OCI-LY1 (cell line): ENCODE data around the gene NACC2.

Experiments
- H2AFZ ChIP-seq: fragments of 200-600 bp; sonication (generic), shearing (Covaris generic); 2 replicates; pipeline ENCODE4 v1.6.0; 2014; ENCODE audit warnings: antibody characterized with exemption, mild to moderate bottlenecking, low read length
- H3F3A ChIP-seq: fragments of 200-600 bp; sonication (generic), shearing (Covaris generic); 2 replicates; pipeline ENCODE4 v1.6.0; 2014; ENCODE audit warnings: mild to moderate bottlenecking, antibody characterized with exemption, low read length, moderate library complexity; ENCODE audit not compliant: insufficient read depth
- H3K27ac ChIP-seq: fragments of 200-600 bp; sonication (generic); 2 replicates; pipeline ENCODE4 v1.5.1; 2014; ENCODE audit warnings: low read length, mixed run types, mild to moderate bottlenecking, low read depth; ENCODE audit not compliant: poor library complexity, severe bottlenecking
- H3K27me3 ChIP-seq: fragments of 200-600 bp; sonication (generic); 2 replicates; pipeline ENCODE4 v1.6.0; 2014; ENCODE audit warnings: antibody characterized with exemption, mild to moderate bottlenecking, low read length, moderate library complexity; ENCODE audit not compliant: insufficient read depth
- H3K36me3 ChIP-seq: fragments of 200-600 bp; sonication (generic); 2 replicates; pipeline ENCODE4 v1.6.1; 2014; ENCODE audit warnings: mild to moderate bottlenecking, antibody characterized with exemption, low read length, moderate library complexity, mixed read lengths; ENCODE audit not compliant: insufficient read depth
- H3K4me1 ChIP-seq: fragments of 200-600 bp; sonication (generic); 2 replicates; pipeline ENCODE4 v1.5.1; 2014; ENCODE audit warnings: mild to moderate bottlenecking, low read length, moderate library complexity; ENCODE audit not compliant: insufficient read depth, severe bottlenecking
- H3K4me2 ChIP-seq: fragments of 200-600 bp; sonication (generic), shearing (Covaris generic); 2 replicates; pipeline ENCODE4 v1.6.1; 2014; ENCODE audit warnings: low read length
- H3K4me3 ChIP-seq: fragments of 200-600 bp; sonication (generic); 2 replicates; pipeline ENCODE4 v1.5.1; 2014; ENCODE audit warnings: low read length, low read depth, mild to moderate bottlenecking, mixed read lengths; ENCODE audit not compliant: poor library complexity, severe bottlenecking
- H3K79me2 ChIP-seq: fragments of 200-600 bp; shearing (Covaris generic); 2 replicates; pipeline ENCODE4 v1.6.1; 2016; ENCODE audit warnings: mixed run types, low read length, mixed read lengths; ENCODE audit not compliant: insufficient read depth
- H3K9ac ChIP-seq: fragments of 200-600 bp; sonication (generic), shearing (Covaris generic); 2 replicates; pipeline ENCODE4 v1.6.1; 2014; ENCODE audit warnings: mild to moderate bottlenecking, low read length, mixed read lengths
- H3K9me2 ChIP-seq: fragments of 200-600 bp; sonication (generic), shearing (Covaris generic); 2 replicates; pipeline ENCODE4 v1.6.1; 2014; ENCODE audit warnings: low read depth, mild to moderate bottlenecking, low read length, mixed read lengths
- H3K9me3 ChIP-seq: fragments of 200-600 bp; shearing (Covaris generic); 2 replicates; pipeline ENCODE4 v1.6.1; 2014; ENCODE audit warnings: low read length, mixed read lengths
- H4K20me1 ChIP-seq: fragments of 200-600 bp; sonication (generic), shearing (Covaris generic); 2 replicates; pipeline ENCODE4 v1.6.0; 2016; ENCODE audit warnings: mild to moderate bottlenecking, low read length; ENCODE audit not compliant: insufficient read depth
- EZH2 ChIP-seq: fragments of 200-600 bp; sonication (generic), shearing (Covaris generic); IDR thresholded peaks from 2 replicates; pipeline ENCODE4 v1.8.0; 2017; ENCODE audit warnings: borderline replicate concordance, mixed run types, mild to moderate bottlenecking, antibody characterized with exemption, low read length, moderate library complexity, mixed read lengths
- TF ChIP-seq, protein P1 (sequence below): fragments of 200-600 bp; sonication (generic), shearing (Covaris generic); IDR thresholded peaks from 2 replicates; pipeline ENCODE4 v1.5.1; 2017; ENCODE audit warnings: mild to moderate bottlenecking, antibody characterized with exemption, low read length, moderate library complexity, mixed read lengths

NACC2 gene

DNA sequence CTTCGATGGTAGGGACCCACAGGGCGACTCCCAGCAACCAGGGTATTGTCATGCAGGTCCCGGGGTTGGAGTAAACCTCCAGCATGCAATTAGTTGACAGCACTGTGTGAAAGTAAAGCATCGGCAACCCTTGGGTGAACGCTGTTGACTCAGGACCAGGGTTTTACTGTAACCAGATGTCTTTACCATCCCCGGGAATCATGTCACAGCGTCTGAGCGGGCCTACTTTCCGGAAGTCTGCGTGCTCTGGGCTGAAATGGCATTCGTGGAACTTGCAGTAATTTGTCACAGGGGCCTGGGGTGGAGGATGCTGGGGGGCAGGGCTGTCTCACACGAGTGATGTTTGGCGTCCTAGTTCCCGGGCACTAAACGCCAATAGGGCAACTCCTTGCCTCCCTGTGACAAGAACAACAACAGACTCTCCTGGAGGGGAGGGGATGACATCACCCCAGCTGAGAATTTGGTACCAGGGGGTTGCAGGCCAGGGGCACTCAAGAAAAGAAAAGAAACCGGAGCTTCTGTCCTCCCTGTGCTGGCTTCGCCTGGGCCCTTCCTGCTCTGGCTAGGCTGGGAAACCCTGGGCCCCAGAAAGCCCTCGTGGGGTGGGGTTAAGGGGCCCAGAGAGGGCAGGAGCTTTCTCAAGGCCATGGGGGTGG lies 123.8 kb downstream of the NACC2 start:
- no peaks in the 10 kb centered on the region for H3K4me1 ChIP-seq
- TF ChIP-seq, protein P1, sequence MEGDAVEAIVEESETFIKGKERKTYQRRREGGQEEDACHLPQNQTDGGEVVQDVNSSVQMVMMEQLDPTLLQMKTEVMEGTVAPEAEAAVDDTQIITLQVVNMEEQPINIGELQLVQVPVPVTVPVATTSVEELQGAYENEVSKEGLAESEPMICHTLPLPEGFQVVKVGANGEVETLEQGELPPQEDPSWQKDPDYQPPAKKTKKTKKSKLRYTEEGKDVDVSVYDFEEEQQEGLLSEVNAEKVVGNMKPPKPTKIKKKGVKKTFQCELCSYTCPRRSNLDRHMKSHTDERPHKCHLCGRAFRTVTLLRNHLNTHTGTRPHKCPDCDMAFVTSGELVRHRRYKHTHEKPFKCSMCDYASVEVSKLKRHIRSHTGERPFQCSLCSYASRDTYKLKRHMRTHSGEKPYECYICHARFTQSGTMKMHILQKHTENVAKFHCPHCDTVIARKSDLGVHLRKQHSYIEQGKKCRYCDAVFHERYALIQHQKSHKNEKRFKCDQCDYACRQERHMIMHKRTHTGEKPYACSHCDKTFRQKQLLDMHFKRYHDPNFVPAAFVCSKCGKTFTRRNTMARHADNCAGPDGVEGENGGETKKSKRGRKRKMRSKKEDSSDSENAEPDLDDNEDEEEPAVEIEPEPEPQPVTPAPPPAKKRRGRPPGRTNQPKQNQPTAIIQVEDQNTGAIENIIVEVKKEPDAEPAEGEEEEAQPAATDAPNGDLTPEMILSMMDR, result no peak
- TF ChIP-seq EZH2, result no peak
- no peak overlapping the region for H2AFZ ChIP-seq
- no peaks in the 10 kb centered on the region for H3F3A ChIP-seq
- H3K9me2 ChIP-seq, result no peaks in the 10 kb centered on the region
- H3K9ac ChIP-seq, result no peak overlapping the region
- no peak overlapping the region for H3K4me3 ChIP-seq
- H3K79me2 ChIP-seq, result no peaks in the 10 kb centered on the region
- H4K20me1 ChIP-seq, result no peaks in the 10 kb centered on the region
- no peaks in the 10 kb centered on the region for H3K36me3 ChIP-seq
- no peaks in the 10 kb centered on the region; the same call in 1 of the 2 replicates for H3K27me3 ChIP-seq
- no peaks in the 10 kb centered on the region for H3K9me3 ChIP-seq
- H3K4me2 ChIP-seq, result no peak overlapping the region
- no peak overlapping the region for H3K27ac ChIP-seq

DNA sequence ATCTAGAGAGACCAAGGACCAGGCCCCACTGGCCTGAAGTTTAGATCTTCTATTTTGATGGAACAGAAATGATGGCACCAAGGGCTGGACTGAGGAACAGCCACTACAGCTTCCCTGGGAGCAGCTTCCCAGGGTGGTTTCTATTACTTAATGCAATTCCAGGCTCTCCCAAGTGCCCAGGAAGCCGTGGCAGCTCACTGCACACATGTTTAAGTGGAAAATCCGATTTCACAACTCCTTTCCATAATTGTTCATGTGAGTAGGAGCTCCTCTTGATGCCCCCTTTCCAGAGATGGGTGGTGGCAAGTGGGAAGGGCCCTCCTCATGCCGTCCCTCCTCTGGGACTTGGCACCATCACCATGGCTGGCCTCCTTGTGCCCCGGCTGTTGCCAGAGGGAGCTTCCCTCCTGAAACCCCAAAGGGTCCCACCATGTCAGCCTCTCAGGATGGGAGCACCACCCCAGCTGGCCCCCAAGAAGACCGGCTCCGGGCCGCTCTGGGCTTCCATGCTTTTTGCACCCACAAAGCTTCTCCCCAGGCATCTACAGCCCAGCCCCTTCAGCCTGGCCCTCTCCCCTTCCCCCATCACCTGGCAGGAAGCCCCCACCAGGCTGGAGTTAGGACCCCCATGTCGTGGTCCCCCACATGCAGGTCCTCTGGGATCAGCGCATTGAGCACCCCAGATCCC lies 124.8 kb downstream of the NACC2 start:
- no peaks in the 10 kb centered on the region for H3K4me1 ChIP-seq
- H3K9me2 ChIP-seq, result no peaks in the 10 kb centered on the region
- no peaks in the 10 kb centered on the region for H4K20me1 ChIP-seq
- H3K9ac ChIP-seq, result no peak overlapping the region
- no peaks in the 10 kb centered on the region; the same call in 1 of the 2 replicates for H3K27me3 ChIP-seq
- no peaks in the 10 kb centered on the region for H3K79me2 ChIP-seq
- no peaks in the 10 kb centered on the region for H3K36me3 ChIP-seq
- H3K4me2 ChIP-seq, result no peak overlapping the region
- H3K4me3 ChIP-seq, result no peak overlapping the region
- no peak overlapping the region for H3K27ac ChIP-seq
- TF ChIP-seq, protein P1, result no peak
- no peak for TF ChIP-seq EZH2
- H3F3A ChIP-seq, result no peaks in the 10 kb centered on the region
- no peak overlapping the region for H2AFZ ChIP-seq
- no peaks in the 10 kb centered on the region for H3K9me3 ChIP-seq

DNA sequence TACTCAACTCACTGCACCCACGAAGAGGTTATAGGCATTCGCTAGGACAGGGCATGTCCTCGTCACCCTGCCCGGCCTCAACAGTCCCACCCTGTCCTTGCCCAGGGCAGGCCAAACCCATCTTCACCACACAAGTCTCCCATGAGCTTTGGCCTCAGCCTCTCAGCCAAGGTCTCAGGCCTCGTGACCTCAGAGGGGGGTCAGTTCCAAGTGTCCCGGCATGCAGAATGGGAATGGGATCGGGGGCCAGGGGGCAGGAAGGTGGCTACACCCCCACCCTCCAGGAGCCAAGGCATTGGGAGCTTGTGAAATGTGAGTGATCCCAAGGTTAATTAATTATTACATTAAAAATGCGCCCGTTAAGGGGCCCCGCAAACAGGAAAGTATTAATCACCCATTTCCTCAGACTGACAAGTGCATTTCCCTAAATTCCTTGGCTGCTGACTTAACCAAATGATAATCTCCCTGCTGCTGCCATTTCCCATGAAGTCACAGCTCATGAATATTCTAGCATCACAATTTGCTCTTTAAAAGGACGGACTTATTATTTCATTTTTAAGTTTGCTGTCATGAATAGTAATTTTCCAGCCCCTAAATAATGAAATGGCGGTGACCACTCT lies 125.9 kb downstream of the NACC2 start:
- no peaks in the 10 kb centered on the region for H3K27me3 ChIP-seq
- no peaks in the 10 kb centered on the region for H3F3A ChIP-seq
- H3K4me1 ChIP-seq, result no peaks in the 10 kb centered on the region
- H3K4me2 ChIP-seq, result no peak overlapping the region
- H2AFZ ChIP-seq, result no peak overlapping the region
- H3K9me3 ChIP-seq, result no peaks in the 10 kb centered on the region
- no peak overlapping the region for H3K9ac ChIP-seq
- no peaks in the 10 kb centered on the region for H4K20me1 ChIP-seq
- H3K4me3 ChIP-seq, result no peak overlapping the region
- no peak overlapping the region for H3K27ac ChIP-seq
- no peaks in the 10 kb centered on the region for H3K9me2 ChIP-seq
- no peaks in the 10 kb centered on the region for H3K36me3 ChIP-seq
- TF ChIP-seq, protein P1, result no peak
- no peak for TF ChIP-seq EZH2
- H3K79me2 ChIP-seq, result no peaks in the 10 kb centered on the region
